H1 (cell line): ENCODE results near the gene DVL1. TPM values are rescaled to one million over a fixed set of nuclear protein-coding genes. Genes with fewer than 3 reads are reported as not detected.
A peak's percentile ranks its signal among the peaks of the same experiment; 100 is the strongest.
"Not testable (repeated sequence)": the region's sequence is repeated elsewhere in the genome, so short reads cannot be mapped to it uniquely, and the experiment has no call there.

Experiments
- CTCF ChIA-PET: fragments of 300-600 bp; sonication (Branson Sonifier 250); formaldehyde crosslinking; loops from one replicate; lab custom pipeline; 2021; ENCODE audit not compliant: partially characterized antibody; lab: Charles Lee
- POLR2A ChIA-PET: fragments of 300-600 bp; sonication (Branson Sonifier 250); formaldehyde crosslinking; loops from one replicate; lab custom pipeline; 2021; ENCODE audit warnings: inconsistent platforms; ENCODE audit not compliant: partially characterized antibody; lab: Charles Lee
- DNase-seq, 2 experiments: peaks; one replicate each; pipeline versions ENCODE4 v3.0.0 to v3.0.0-alpha.2; 2010 to 2022; ENCODE audit warnings: low spot score in 2 of 2, low read depth in 1 of 2, mixed read lengths in 1 of 2
- FAIRE-seq: peaks from 2 replicates; lab custom pipeline; 2011; peaks lifted over from hg19 to GRCh38; lab: Jason Lieb, UNC
- H2AFZ ChIP-seq: 2 replicates; pipeline ENCODE4 v1.8.1; 2012; ENCODE audit warnings: low read length, inconsistent platforms
- H2AK5ac ChIP-seq: 2 replicates; pipeline ENCODE4 v1.6.1; 2013; ENCODE audit warnings: low read depth, low read length
- H2BK120ac ChIP-seq: replicated peaks from 2 replicates; pipeline ENCODE3; 2013; ENCODE audit warnings: low read depth, low read length, inconsistent platforms
- H2BK12ac ChIP-seq: 2 replicates; pipeline ENCODE4 v1.6.1; 2013; ENCODE audit warnings: low read depth, low read length
- H2BK15ac ChIP-seq: 2 replicates; pipeline ENCODE4 v1.6.1; 2013; ENCODE audit warnings: low read length
- H2BK20ac ChIP-seq: 2 replicates; pipeline ENCODE4 v1.6.1; 2013; ENCODE audit warnings: low read length
- H2BK5ac ChIP-seq: 2 replicates; pipeline ENCODE4 v1.6.1; 2013; ENCODE audit warnings: low read depth, low read length
- H3K14ac ChIP-seq: 2 replicates; pipeline ENCODE4 v1.6.1; 2013; ENCODE audit warnings: inconsistent platforms; ENCODE audit not compliant: insufficient read length
- H3K18ac ChIP-seq: 2 replicates; pipeline ENCODE4 v1.6.1; 2013; ENCODE audit warnings: low read length; ENCODE audit errors: extremely low read depth
- H3K23ac ChIP-seq: 2 replicates; pipeline ENCODE4 v1.6.1; 2013; ENCODE audit warnings: inconsistent platforms; ENCODE audit not compliant: insufficient read length
- H3K23me2 ChIP-seq: 2 replicates; pipeline ENCODE4 v1.6.1; 2013; ENCODE audit warnings: low read depth, low read length
- H3K27ac ChIP-seq: 2 replicates; pipeline ENCODE4 v1.6.1; 2011; ENCODE audit warnings: low read depth, low read length, inconsistent platforms
- H3K27me3 ChIP-seq, 4 experiments: replicated peaks in 1 of 4; 1 replicate in 1 of 4; 2 replicates in 3 of 4; pipeline versions ENCODE4 v1.6.1 to v1.8.1; 2011 to 2013; ENCODE audit warnings: low read length in 3 of 4, mild to moderate bottlenecking in 3 of 4, inconsistent platforms in 2 of 4, mixed read lengths in 2 of 4, moderate library complexity in 1 of 4; ENCODE audit not compliant: control insufficient read depth in 3 of 4, insufficient read depth in 3 of 4; ENCODE audit errors: extremely low read depth in 1 of 4
- H3K36me3 ChIP-seq, 4 experiments: 2 replicates each; pipeline versions ENCODE4 v1.6.1 to v1.8.1; 2011 to 2013; ENCODE audit warnings: mild to moderate bottlenecking in 4 of 4, low read length in 3 of 4, moderate library complexity in 2 of 4, control low read depth in 1 of 4, inconsistent platforms in 1 of 4; ENCODE audit not compliant: insufficient read depth in 4 of 4, control insufficient read depth in 2 of 4
- H3K4ac ChIP-seq: replicated peaks from 2 replicates; pipeline ENCODE3; 2013; ENCODE audit warnings: low read length, low read depth, mixed read lengths, inconsistent platforms; ENCODE audit not compliant: insufficient read length
- H3K4me1 ChIP-seq, 4 experiments: replicated peaks in 1 of 4; 1 replicate in 1 of 4; 2 replicates in 3 of 4; pipeline versions ENCODE4 v1.6.1 to v1.8.1; 2011 to 2013; ENCODE audit warnings: low read length in 3 of 4, inconsistent platforms in 2 of 4, mixed read lengths in 1 of 4; ENCODE audit not compliant: insufficient read depth in 4 of 4, control insufficient read depth in 3 of 4
- H3K4me2 ChIP-seq, 2 experiments: 2 replicates each; pipeline versions ENCODE4 v1.6.1 to v1.8.1; 2011 to 2013; ENCODE audit warnings: low read depth in 2 of 2, low read length in 2 of 2, control low read depth in 1 of 2, inconsistent platforms in 1 of 2, mild to moderate bottlenecking in 1 of 2; ENCODE audit not compliant: insufficient read depth in 1 of 2
- H3K4me3 ChIP-seq, 4 experiments: fragments of 200-600, 300-600 bp in 1 of 4; sonication (generic), shearing (Covaris generic), sonication (Bioruptor Twin) in 1 of 4; 2 replicates each; pipeline versions ENCODE4 v1.5.1 to v1.8.1; 2011 to 2016; ENCODE audit warnings: low read length in 4 of 4, low read depth in 3 of 4, control low read depth in 2 of 4, inconsistent platforms in 2 of 4, mild to moderate bottlenecking in 2 of 4, mixed read lengths in 1 of 4, moderate library complexity in 1 of 4; ENCODE audit not compliant: insufficient read depth in 2 of 4; ENCODE audit errors: extremely low read depth in 1 of 4
- H3K56ac ChIP-seq: replicated peaks from 2 replicates; pipeline ENCODE3; 2013; ENCODE audit warnings: low read depth, mild to moderate bottlenecking, mixed read lengths, low read length, inconsistent platforms; ENCODE audit not compliant: insufficient read length
- H3K79me1 ChIP-seq: 2 replicates; pipeline ENCODE4 v1.6.1; 2013; ENCODE audit warnings: low read depth, low read length, control low read depth
- H3K79me2 ChIP-seq, 2 experiments: 2 replicates each; pipeline versions ENCODE4 v1.6.1 to v1.8.1; 2012 to 2013; ENCODE audit warnings: low read length in 2 of 2, mild to moderate bottlenecking in 2 of 2, inconsistent platforms in 1 of 2; ENCODE audit not compliant: insufficient read depth in 2 of 2, control insufficient read depth in 1 of 2
- H3K9ac ChIP-seq, 4 experiments: replicated peaks in 1 of 4; 1 replicate in 1 of 4; 2 replicates in 3 of 4; pipeline versions ENCODE4 v1.6.1 to v1.8.1; 2011 to 2013; ENCODE audit warnings: low read depth in 3 of 4, low read length in 3 of 4, control low read depth in 2 of 4, mild to moderate bottlenecking in 2 of 4, moderate library complexity in 2 of 4, inconsistent platforms in 1 of 4; ENCODE audit errors: extremely low read depth in 1 of 4
- H3K9me3 ChIP-seq, 2 experiments: 2 replicates each; pipeline versions ENCODE4 v1.6.1 to v1.8.1; 2012 to 2013; ENCODE audit warnings: mild to moderate bottlenecking in 2 of 2, moderate library complexity in 2 of 2, control low read depth in 1 of 2, inconsistent platforms in 1 of 2, low read depth in 1 of 2, low read length in 1 of 2, mixed read lengths in 1 of 2; ENCODE audit not compliant: insufficient read depth in 2 of 2
- H4K20me1 ChIP-seq, 2 experiments: replicated peaks in 1 of 2; 2 replicates each; pipeline versions ENCODE3 to v1.8.1; 2011 to 2013; ENCODE audit warnings: inconsistent platforms in 2 of 2, low read length in 2 of 2, mild to moderate bottlenecking in 1 of 2; ENCODE audit not compliant: insufficient read depth in 2 of 2, control insufficient read depth in 1 of 2
- H4K5ac ChIP-seq: 2 replicates; pipeline ENCODE4 v1.6.1; 2013; ENCODE audit warnings: low read length, low read depth, mixed read lengths, inconsistent platforms; ENCODE audit not compliant: insufficient read length
- H4K8ac ChIP-seq: 2 replicates; pipeline ENCODE4 v1.8.0; 2013; ENCODE audit warnings: mild to moderate bottlenecking, moderate library complexity, low read length, inconsistent platforms; ENCODE audit not compliant: insufficient read depth; ENCODE audit errors: extremely low read depth
- H4K91ac ChIP-seq: replicated peaks from 2 replicates; pipeline ENCODE3; 2013; ENCODE audit warnings: low read length, mixed read lengths, inconsistent platforms; ENCODE audit not compliant: insufficient read length
- ASH2L ChIP-seq: fragments of 200-600, 300-600 bp; sonication (generic); IDR thresholded peaks from one replicate; pipeline ENCODE4 v1.7.1; 2017; ENCODE audit warnings: low read length
- CHD1 ChIP-seq: IDR thresholded peaks from 2 replicates; pipeline ENCODE4 v1.6.1; 2012; ENCODE audit warnings: low read depth, low read length, improper control_type of control experiment
- JUND ChIP-seq: IDR thresholded peaks from 2 replicates; pipeline ENCODE4 v1.6.1; 2011; ENCODE audit warnings: mild to moderate bottlenecking, improper control_type of control experiment, low read length
- TAF1 ChIP-seq: IDR thresholded peaks from 2 replicates; pipeline ENCODE4 v1.6.1; 2011; ENCODE audit warnings: mild to moderate bottlenecking, low read depth, low read length
- WGBS, 2 experiments: shearing (Covaris generic) in 1 of 2; methylation state at CpG; one replicate each; pipeline versions ENCODE4 v1.1.6 to v1.1.7; 2013 to 2015; ENCODE audit warnings: low lambda C conversion rate in 2 of 2, mixed read lengths in 2 of 2, inconsistent platforms in 1 of 2, low coverage in 1 of 2, missing lambda C conversion rate in 1 of 2; ENCODE audit not compliant: insufficient replicate concordance in 2 of 2, insufficient coverage in 1 of 2, insufficient read length in 1 of 2; ENCODE audit errors: extremely low coverage in 1 of 2, missing lambda C conversion rate in 1 of 2; 5-methylcytosine and 5-hydroxymethylcytosine counted together
- polyA plus RNA-seq, 7 experiments: library from polyadenylated mRNA; depleted of rRNA in 3 of 7; stranded (reverse) in 5 of 7; unstranded in 2 of 7; fragments of >200 nt in 5 of 7; fragments of 200-250 nt in 2 of 7; gene quantifications; 1 replicate in 5 of 7; 2 replicates in 1 of 7; 4 replicates in 1 of 7; pipeline versions ENCODE4 v1.2.1 to v1.2.3, GENCODE V29; 2011 to 2013; ENCODE audit warnings: missing spikeins in 2 of 7, mixed read lengths in 2 of 7
- total RNA-seq: library from RNA; stranded (reverse); fragmentation: NEBNext Ultra II Directional; extraction: Animal tissue kit (Norgen Biotek cat#: 25700); gene quantifications from 2 replicates; pipeline ENCODE4 v1.2.1, GENCODE V29; 2021
- TF ChIP-seq, protein P1 (sequence below): IDR thresholded peaks from 2 replicates; pipeline ENCODE4 v1.6.1; 2012; ENCODE audit warnings: low read length, inconsistent platforms

DVL1 gene
- total and polyA plus RNA-seq, 2 of the 8 experiments (the other 6 are each of a cell fraction or from before 2014, with no cell fraction given), result 39.4 to 58.9 TPM

DNA sequence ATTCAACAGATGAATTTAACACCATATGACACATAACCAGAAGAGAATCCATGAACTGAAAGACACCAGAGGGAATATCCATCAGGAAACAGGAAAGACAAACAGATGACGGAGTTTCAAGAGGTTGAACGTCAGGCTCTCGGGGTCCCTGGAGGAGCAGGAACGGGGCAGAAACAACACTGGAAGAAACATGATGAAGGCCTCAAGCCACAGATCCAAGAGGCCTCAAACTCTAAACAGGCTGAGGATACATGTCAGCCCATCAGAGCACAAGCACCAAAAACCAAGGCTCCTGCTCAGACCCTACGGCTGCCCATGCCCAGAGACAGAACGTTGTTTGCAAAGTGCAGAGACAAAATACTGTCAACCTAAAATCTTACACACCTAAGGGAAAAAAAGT is 31.8 kb downstream of the DVL1 start (continued):
- TF ChIP-seq TAF1 (no peak), ASH2L (no peak), JUND (no peak), CHD1 (no peak)
- TF ChIP-seq, protein P1, sequence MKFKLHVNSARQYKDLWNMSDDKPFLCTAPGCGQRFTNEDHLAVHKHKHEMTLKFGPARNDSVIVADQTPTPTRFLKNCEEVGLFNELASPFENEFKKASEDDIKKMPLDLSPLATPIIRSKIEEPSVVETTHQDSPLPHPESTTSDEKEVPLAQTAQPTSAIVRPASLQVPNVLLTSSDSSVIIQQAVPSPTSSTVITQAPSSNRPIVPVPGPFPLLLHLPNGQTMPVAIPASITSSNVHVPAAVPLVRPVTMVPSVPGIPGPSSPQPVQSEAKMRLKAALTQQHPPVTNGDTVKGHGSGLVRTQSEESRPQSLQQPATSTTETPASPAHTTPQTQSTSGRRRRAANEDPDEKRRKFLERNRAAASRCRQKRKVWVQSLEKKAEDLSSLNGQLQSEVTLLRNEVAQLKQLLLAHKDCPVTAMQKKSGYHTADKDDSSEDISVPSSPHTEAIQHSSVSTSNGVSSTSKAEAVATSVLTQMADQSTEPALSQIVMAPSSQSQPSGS, result no peak

DNA sequence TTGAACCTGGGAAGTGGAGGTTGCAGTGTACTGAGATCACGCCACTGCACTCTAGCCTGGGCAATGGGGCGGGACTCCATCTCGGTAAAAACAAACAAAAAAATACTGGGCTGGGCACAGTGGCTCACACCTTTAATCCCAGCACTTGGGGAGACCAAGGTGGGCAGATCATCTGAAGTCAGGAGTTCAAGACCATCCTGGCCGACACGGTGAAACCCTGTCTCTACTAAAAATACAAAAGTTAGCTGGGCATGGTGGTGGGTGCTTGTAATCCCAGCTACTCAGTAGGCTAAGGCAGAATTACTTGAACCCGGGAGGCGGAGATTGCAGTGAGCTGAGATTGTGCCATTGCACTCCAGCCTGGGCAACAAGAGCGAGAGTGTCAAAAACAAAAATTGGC is 33.0 kb downstream of the DVL1 start:
- H3K23ac ChIP-seq, H4K5ac ChIP-seq, H3K27ac ChIP-seq, H2BK120ac ChIP-seq, H3K14ac ChIP-seq, H3K4me3 ChIP-seq, H2BK15ac ChIP-seq, H4K91ac ChIP-seq, H3K9ac ChIP-seq, DNase-seq, FAIRE-seq, H3K18ac ChIP-seq, H3K4ac ChIP-seq, H2BK12ac ChIP-seq, H3K23me2 ChIP-seq, H2BK5ac ChIP-seq, H3K56ac ChIP-seq, H4K8ac ChIP-seq, H2AFZ ChIP-seq, H3K9me3 ChIP-seq, H2BK20ac ChIP-seq, H3K27me3 ChIP-seq: not testable (repeated sequence)
- peaks cover 17 to 52% (median 37%) of the 10 kb centered on the region in 4 experiments for H3K36me3 ChIP-seq
- H3K4me2 ChIP-seq, result peak overlapping the region; percentile 33 to 49; a peak in 3 of 4 replicates
- WGBS, 2 experiments, result 94% methylated on average over 8 of the region's 8 CpGs; no CpG with 5 or more reads in 1 of the 2 experiments
- peaks cover 3 to 23% of the 10 kb centered on the region in 2 experiments; a peak in 3 of 4 replicates for H3K79me2 ChIP-seq
- H4K20me1 ChIP-seq, result peaks cover 18 to 31% of the 10 kb centered on the region in 2 experiments
- ChIA-PET CTCF (interaction anchor here (0.9 to 1.7 kb wide), 3 partner anchors 16 to 110 kb away, joined by 3 to 5 read pairs (median 3); no protein-coding TSS in a partner anchor), POLR2A (interaction anchor here (1.3 to 10.1 kb wide), 5 partner anchors 9 to 18 kb away, joined by 3 to 134 read pairs (median 7); partner anchors contain the start of gene TAS1R3)
- H2AK5ac ChIP-seq, result 0 out of 2 replicates have a peak overlapping the region, but pooled peaks have one; percentile 39
- peaks cover 19% of the 10 kb centered on the region for H3K79me1 ChIP-seq
- peaks cover 0 to 11% (median 4%) of the 10 kb centered on the region in 4 experiments; a peak in 6 of 7 replicates for H3K4me1 ChIP-seq
